Fibroblast of lung (primary cell): Measurements from ENCODE around the gene PGAP3.

ENCODE experiments used
- CTCF ChIP-seq, 2 donors: IDR thresholded peaks in 1 of 2; conservative IDR thresholded peaks in 1 of 2; 1 replicate in 1 of 2; 2 replicates in 1 of 2; pipeline ENCODE4 v1.5.1; 2011 to 2012; ENCODE audit warnings: low read length in 2 of 2, control low read depth in 1 of 2, inconsistent platforms in 1 of 2, low read depth in 1 of 2, mild to moderate bottlenecking in 1 of 2
- EZH2 ChIP-seq: IDR thresholded peaks from 2 replicates; pipeline ENCODE4 v1.5.1; 2012; ENCODE audit warnings: low read length, control low read depth, mild to moderate bottlenecking; ENCODE audit errors: missing control alignments

GRCh38 chr17:39666601-39667261, 21.1 kb downstream of the PGAP3 start:
- TF ChIP-seq CTCF (conservative IDR thresholded peaks at IDR 0.05 in 1 of 2, IDR thresholded peaks at IDR 0.05 in 1 of 2; ENCODE audit: low read depth in 1 of 2, low read length in 2 of 2) = no peak
- TF ChIP-seq EZH2 = no peak
